ENCODE results near the gene CDON. TPM values are rescaled to one million over a fixed set of nuclear protein-coding genes. Genes with fewer than 3 reads are reported as not detected.

CDON gene
- total and polyA plus RNA-seq, 2 of the 13 experiments (the other 11 are each of a cell fraction or from before 2014, with no cell fraction given): 9.6 to 12.8 TPM

- no peak for TF ChIP-seq SRSF4 (IDR thresholded peaks at IDR 0.05; ENCODE audit: low read depth, low read length, poor library complexity, severe bottlenecking)
- TF ChIP-seq BCL6 (CRISPR knock-in tag; IDR thresholded peaks at IDR 0.05): peak; percentile 67
- 0 out of 2 replicates have a peak, but pooled peaks have one; percentile 24 for TF ChIP-seq RXRB (CRISPR knock-in tag; IDR thresholded peaks at IDR 0.05; ENCODE audit: borderline replicate concordance)
These were observed 114.2 kb downstream of the CDON start (continued) for GRCh38 chr11:125948278-125949051.

- Histone ChIP-seq H3K36me3 (replicated peaks in 1 of 2; ENCODE audit: control insufficient read depth in 1 of 2, insufficient read depth in 2 of 2, low read length in 2 of 2) (no peaks in the 10 kb centered on the region), H3K9me3 (ENCODE audit: low read length) (no peaks in the 10 kb centered on the region), H4K20me1 (ENCODE audit: insufficient read depth, low read length) (no peaks in the 10 kb centered on the region), H2AFZ (ENCODE audit: low read length) (no peak overlapping the region), H3K79me2 (ENCODE audit: insufficient read depth, low read length) (no peaks in the 10 kb centered on the region), H3K27me3 (ENCODE audit: control insufficient read depth in 1 of 2, insufficient read depth in 2 of 2, low read length in 2 of 2) (peaks cover 0 to 3% of the 10 kb centered on the region in 2 experiments; a peak in 1 of 5 replicates), H3K27ac (ENCODE audit: extremely low read length, insufficient read depth, low read length) (no peak overlapping the region), H3K9ac (ENCODE audit: insufficient read depth, low read depth, low read length) (no peak overlapping the region), H3K4me1 (ENCODE audit: insufficient read depth, low read length) (peaks cover 51% of the 10 kb centered on the region), H3K4me2 (ENCODE audit: low read depth, low read length) (no peak overlapping the region), H3K4me3 (replicated peaks in 1 of 3; ENCODE audit: insufficient read depth in 1 of 3, low read depth in 2 of 3, low read length in 3 of 3) (no peak overlapping the region)
- no TSS peak for BruUV-seq (replicated peaks)
- ChIA-PET CTCF (ENCODE audit: low intra/inter-chr PET ratio, low total read pairs) (no interaction called here), POLR2A (no interaction called here)
- intact Hi-C loops (cut with micrococcal nuclease; ENCODE audit: unreplicated experiment) (no loop called here), in situ Hi-C loops (cut with HindIII; ENCODE audit: extremely low pct_ligation_motif_present, low pct_unique_long_range_greater_than_20kb) (no loop called here)
- no peak for DNase-seq (ENCODE audit: low spot score)
- ATAC-seq: no peak
- 65% methylated on average over 9 of the region's 24 CpGs for WGBS (ENCODE audit: low lambda C conversion rate)
- FAIRE-seq: no peak
- no peak for TF ChIP-seq ZFP91 (CRISPR knock-in tag; IDR thresholded peaks at IDR 0.05; ENCODE audit: borderline replicate concordance)
- TF ChIP-seq NRL (CRISPR knock-in tag; IDR thresholded peaks at IDR 0.05; ENCODE audit: borderline replicate concordance): 0 out of 2 replicates have a peak, but pooled peaks have one; percentile 22
These were observed 115.0 kb downstream of the CDON start for GRCh38 chr11:125947419-125948277.

All from HepG2 (cell line).